HL-60 (cell line): ENCODE data around the gene L3MBTL2.
"Not testable (repeated sequence)": the region's sequence is repeated elsewhere in the genome, so short reads cannot be mapped to it uniquely, and the experiment has no call there.

ENCODE experiments used
- DNase-seq, 2 experiments: peaks; one replicate each; pipeline ENCODE4 v3.0.0-alpha.2; 2010 to 2020; ENCODE audit warnings: low read depth in 1 of 2, low spot score in 1 of 2
- H3K27ac ChIP-seq: fragments of 250-450 bp; sonication (Bioruptor Pico); replicated peaks from 2 replicates; pipeline ENCODE4 v1.5.1; 2020; ENCODE audit warnings: mild to moderate bottlenecking, moderate library complexity
- H3K27me3 ChIP-seq: fragments of 250-450 bp; sonication (Bioruptor Pico); 2 replicates; pipeline ENCODE4 v1.5.1; 2021; ENCODE audit warnings: mild to moderate bottlenecking, moderate library complexity; ENCODE audit not compliant: insufficient read depth, poor library complexity, severe bottlenecking
- H3K4me3 ChIP-seq: replicated peaks from 2 replicates; pipeline ENCODE4 v1.5.1; 2011; ENCODE audit warnings: mild to moderate bottlenecking, control low read depth, low read length; ENCODE audit not compliant: insufficient read depth
- GABPA ChIP-seq: IDR thresholded peaks from 2 replicates; pipeline ENCODE4 v1.6.1; 2012; ENCODE audit warnings: low read depth
- POLR2AphosphoS5 ChIP-seq: IDR thresholded peaks from 2 replicates; pipeline ENCODE4 v1.6.1; 2012; ENCODE audit warnings: low read depth
- REST ChIP-seq: IDR thresholded peaks from 2 replicates; pipeline ENCODE4 v1.6.1; 2012; ENCODE audit warnings: low read depth; ENCODE audit not compliant: insufficient replicate concordance
- SPI1 ChIP-seq: IDR thresholded peaks from 2 replicates; pipeline ENCODE4 v1.6.1; 2012; ENCODE audit warnings: low read depth, mild to moderate bottlenecking, borderline replicate concordance
- TF ChIP-seq, protein P1 (sequence below): IDR thresholded peaks from one replicate; pipeline ENCODE4 v1.5.1; 2011; ENCODE audit warnings: low read length, control low read depth, inconsistent platforms; ENCODE audit not compliant: insufficient read depth

L3MBTL2 gene

GRCh38 chr22:41254230-41254629 is 49.1 kb downstream of the L3MBTL2 start:
- DNase-seq: no peak
- Histone ChIP-seq H3K4me3 (no peak overlapping the region), H3K27ac (no peak overlapping the region), H3K27me3 (no peaks in the 10 kb centered on the region)
- TF ChIP-seq, protein P1, sequence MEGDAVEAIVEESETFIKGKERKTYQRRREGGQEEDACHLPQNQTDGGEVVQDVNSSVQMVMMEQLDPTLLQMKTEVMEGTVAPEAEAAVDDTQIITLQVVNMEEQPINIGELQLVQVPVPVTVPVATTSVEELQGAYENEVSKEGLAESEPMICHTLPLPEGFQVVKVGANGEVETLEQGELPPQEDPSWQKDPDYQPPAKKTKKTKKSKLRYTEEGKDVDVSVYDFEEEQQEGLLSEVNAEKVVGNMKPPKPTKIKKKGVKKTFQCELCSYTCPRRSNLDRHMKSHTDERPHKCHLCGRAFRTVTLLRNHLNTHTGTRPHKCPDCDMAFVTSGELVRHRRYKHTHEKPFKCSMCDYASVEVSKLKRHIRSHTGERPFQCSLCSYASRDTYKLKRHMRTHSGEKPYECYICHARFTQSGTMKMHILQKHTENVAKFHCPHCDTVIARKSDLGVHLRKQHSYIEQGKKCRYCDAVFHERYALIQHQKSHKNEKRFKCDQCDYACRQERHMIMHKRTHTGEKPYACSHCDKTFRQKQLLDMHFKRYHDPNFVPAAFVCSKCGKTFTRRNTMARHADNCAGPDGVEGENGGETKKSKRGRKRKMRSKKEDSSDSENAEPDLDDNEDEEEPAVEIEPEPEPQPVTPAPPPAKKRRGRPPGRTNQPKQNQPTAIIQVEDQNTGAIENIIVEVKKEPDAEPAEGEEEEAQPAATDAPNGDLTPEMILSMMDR: no peak
- no peak for TF ChIP-seq SPI1
- no peak for TF ChIP-seq POLR2AphosphoS5
- no peak for TF ChIP-seq GABPA
- no peak for TF ChIP-seq REST

- no peaks in the 10 kb centered on the region for H3K27me3 ChIP-seq
- no peak overlapping the region for H3K4me3 ChIP-seq
- DNase-seq: no peak
- TF ChIP-seq GABPA (no peak), REST (no peak), SPI1 (no peak), POLR2AphosphoS5 (no peak)
- TF ChIP-seq, protein P1: no peak
- H3K27ac ChIP-seq: no peak overlapping the region
Observed at GRCh38 chr22:41256254-41257253, 51.4 kb downstream of the L3MBTL2 start.

- Histone ChIP-seq H3K27ac (no peak overlapping the region), H3K27me3 (no peaks in the 10 kb centered on the region), H3K4me3 (no peak overlapping the region)
- TF ChIP-seq, protein P1: no peak
- TF ChIP-seq SPI1 (no peak), GABPA (no peak), POLR2AphosphoS5 (no peak)
- DNase-seq: no peak
Observed at GRCh38 chr22:41257696-41258095, 52.6 kb downstream of the L3MBTL2 start.

DNA sequence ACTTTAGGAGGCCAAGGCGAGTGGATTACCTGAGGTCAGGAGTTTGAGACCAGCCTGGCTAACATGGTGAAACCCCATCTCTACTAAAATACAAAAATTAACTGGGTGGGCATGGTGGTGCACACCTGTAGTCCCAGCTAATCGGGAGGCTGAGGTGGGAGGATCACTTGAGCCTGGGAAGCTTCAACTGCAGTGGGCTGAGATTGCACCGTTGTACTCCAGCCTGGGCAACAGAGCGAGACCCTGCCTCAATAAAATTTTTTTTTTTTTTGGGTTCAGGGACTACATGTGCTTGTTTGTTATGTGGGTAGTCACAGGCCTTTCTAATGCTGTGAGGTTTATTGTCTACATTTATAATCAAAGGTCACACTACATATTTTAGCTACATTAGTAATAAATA is 54.6 kb downstream of the L3MBTL2 start:
- not testable (repeated sequence) for DNase-seq, H3K27me3 ChIP-seq, H3K4me3 ChIP-seq, H3K27ac ChIP-seq
